Stimulated activated CD4-positive, alpha-beta T cell treated with anti-CD3 and anti-CD28 coated beads, Interleukin-12 subunit alpha, Interleukin-12 subunit beta, amount 100 ng/mL, for 4 hours (primary cell): ENCODE data around the gene NOL7.

ENCODE experiments used
- DNase-seq: peaks from one replicate; pipeline ENCODE4 v3.0.0-alpha.2; 2020

The NOL7 gene

DNA sequence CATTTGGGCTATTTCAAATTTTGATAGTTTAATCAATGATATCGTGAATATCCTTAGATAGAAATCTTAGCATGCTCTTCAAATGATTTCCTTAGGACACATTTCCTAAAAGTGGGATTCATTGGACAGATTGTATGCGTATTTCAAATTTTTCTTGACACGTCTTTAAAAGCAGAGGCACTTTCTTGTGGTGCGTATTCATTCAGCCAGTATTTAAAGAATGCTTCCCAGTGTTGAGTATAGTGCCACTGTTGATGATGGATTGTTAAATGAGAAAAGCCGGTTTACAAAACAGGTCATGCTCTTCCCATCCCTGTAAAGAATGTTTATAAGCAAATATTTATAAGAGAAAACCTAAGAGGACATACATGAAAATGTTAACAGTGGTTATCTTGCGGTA is 15.1 kb upstream of the NOL7 start:
- DNase-seq, result no peak

DNA sequence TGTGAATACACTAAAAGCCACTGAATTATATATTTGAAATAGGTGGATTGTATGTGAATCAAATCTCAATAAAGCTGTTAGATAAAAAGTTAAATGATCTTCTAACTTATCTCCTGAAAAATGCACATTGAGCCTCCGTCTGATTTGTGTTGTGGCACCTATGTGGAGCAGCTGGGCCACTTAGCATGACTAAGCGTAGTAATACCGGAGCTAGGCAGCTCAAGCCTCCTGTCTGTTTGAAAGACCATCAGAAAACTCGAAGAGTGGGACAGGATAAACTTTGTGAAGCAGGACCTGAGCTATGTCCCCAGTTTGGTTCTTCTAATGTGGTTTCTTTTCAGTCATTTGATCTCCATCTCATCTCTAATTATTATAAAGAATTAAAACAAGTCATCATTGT is 11.0 kb upstream of the NOL7 start:
- DNase-seq, result no peak

DNA sequence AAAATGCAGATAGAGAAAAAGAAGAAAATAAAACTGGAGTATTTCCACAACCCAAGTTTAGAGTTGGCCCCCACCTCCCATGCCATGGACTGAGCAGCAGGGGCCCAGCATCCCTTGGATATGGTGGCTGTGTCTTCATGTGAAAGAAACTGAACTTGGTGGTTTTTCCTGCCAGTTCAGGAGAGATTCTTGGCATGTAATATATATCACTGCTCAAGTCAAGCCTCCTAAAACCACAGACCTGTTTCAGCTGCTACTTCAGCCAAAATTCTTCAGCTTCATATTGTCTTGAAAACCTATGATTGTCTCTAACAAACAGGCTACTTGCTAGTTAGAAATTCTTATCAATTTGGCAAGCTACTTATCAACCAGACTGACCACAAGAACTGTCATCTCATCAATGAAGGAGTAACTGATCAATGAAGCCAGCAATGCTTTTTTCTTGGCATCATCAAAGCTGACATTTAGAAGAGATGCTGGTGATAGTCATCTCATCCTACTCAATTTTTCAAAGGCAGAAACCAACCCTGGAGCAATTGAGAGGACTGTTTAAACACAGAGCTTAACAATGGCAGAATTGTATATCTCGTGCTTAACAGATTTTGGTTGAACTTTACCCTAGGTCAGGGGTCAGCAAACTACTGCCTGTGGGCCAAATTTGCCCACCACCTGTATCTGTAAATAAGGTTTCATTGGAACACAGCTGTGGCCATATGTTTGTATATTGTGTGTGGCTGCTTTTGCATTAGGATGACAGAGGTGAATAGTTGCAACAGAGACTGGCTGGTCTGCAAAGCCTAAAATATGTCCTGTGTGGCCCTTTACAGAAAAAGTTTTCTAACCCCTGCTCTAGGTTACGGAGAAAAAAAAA is 10.4 kb upstream of the NOL7 start:
- DNase-seq, result no peak

DNA sequence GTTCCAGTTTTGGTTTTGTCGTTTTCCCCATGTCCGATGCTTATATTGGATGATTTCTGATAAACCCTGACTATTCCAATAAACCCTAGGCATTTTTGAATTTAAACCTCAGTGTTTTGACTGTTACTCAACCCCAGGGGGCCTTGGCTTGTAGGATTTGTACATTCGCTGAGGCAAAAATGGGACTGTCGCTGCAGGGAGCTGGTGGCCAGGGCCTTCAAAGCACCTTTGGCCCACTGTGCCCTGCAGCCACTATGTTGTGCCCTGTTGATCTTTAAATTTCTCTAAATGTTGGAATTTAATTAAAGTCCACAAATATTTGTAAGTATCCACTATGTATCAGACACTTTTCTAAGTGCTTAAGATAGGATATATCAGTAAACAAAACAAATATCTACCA is 9.5 kb upstream of the NOL7 start:
- no peak for DNase-seq

DNA sequence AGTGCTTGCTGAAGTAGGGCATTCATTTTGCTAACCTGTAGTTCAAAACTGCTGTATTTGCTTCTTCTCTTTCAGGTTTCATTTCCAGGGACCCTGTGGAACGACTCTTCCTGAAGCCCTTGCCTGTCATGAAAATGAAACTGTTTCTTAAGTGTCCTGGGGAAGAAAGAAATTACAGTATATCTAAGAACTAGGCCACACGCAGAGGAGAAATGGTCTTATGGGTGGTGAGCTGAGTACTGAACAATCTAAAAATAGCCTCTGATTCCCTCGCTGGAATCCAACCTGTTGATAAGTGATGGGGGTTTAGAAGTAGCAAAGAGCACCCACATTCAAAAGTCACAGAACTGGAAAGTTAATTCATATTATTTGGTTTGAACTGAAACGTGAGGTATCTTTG is 3.4 kb upstream of the NOL7 start:
- DNase-seq, result no peak

- no peak for DNase-seq
These were observed 2.0 kb upstream of the NOL7 start for GRCh38 chr6:13613029-13613594.

- no peak for DNase-seq
These were observed 809 bp upstream of the NOL7 start for GRCh38 chr6:13614126-13614925.

DNA sequence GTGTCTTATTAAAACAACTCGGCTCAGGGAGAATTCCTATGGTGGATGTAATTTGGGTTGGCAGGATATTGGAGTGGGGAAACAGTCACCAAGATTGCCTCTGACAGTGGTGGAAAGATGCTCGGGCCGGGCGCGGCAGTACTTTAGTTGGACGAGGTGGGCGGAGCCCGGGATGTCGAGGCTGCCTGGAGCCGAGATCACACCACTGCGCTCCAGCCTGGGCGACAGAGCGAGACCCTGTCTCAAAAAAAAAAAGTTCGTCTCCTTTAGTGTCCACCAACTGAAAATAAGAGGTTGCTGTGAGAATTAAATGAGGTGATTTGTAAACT is 621 bp downstream of the NOL7 start:
- DNase-seq, result peak; percentile 40

- no peak for DNase-seq
These were observed 1.9 kb downstream of the NOL7 start for GRCh38 chr6:13617066-13617465.

DNA sequence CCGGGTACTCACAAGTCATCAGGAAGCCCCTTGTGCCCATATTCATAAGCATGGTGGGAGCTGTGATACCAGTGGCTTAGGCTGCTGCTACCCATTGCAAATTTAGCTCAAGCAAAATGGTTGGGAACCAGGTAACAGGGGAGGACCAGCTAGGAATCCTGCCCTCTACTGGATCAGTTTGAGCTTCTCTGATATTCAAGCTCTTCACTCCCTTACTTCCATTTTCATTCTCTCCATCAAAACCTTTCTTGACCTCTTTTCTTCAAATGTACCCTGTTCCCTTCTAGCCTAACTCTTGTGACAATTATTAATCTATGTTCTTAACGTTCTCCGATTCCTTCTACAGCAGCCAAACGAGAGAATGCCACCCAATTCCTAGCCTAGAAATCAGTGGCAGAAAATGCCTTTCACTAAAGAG is 9.7 kb downstream of the NOL7 start:
- DNase-seq, result no peak

- DNase-seq, result no peak
These were observed 14.5 kb downstream of the NOL7 start for GRCh38 chr6:13629459-13630116.

- no peak for DNase-seq
These were observed 15.4 kb downstream of the NOL7 start for GRCh38 chr6:13630499-13630898.

- DNase-seq, result no peak
These were observed 18.2 kb downstream of the NOL7 start for GRCh38 chr6:13633343-13633742.

DNA sequence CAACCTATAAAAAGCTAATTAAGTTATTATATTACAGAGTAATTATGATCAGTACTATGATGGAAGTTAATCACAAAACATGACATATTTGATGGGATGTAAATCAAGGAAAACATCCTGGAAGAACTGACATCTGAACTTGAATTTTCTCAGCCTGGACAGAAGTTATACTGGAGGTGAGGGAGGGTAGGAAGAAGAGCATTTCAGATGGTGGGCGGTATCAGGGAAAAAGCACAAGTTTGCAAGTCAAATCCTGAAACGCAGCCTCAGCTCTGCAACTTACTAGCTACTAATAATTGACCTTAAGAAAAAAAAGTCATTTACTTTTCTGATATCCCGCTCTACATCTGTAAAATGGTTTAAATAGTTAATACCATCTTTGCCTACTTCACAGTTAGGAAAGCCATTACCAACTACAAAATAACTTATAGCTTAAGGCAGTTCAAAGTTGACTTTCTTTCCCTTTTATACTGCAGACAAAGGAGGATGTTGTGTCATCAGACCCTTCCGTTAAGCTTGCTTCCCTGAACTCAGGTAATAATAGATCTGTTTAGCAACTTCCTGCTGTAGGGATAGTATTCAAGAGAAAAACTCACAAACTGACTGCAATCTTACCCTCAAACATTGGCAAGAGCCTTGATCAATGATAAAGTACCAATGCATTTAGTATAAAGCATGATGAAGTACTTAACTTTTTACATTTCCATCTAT is 21.0 kb downstream of the NOL7 start:
- no peak for DNase-seq

DNA sequence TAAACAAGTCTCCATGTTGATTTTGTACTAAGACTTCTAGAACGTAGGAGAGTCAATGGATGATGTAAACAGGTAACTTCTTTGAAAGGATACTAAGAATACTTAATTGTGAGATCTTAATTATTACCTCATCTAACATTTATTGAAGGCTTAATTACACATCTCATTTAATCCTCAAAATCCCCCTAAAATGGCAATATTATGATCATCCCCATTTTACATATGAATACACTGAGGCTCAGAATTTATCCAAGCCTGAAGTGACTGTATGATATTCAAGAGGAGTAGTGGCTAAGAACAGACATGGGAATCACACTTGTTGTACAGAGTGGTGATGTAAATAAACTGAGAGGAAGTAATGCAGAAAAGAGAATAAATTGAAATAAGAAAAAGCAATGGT is 22.9 kb downstream of the NOL7 start:
- DNase-seq, result no peak

DNA sequence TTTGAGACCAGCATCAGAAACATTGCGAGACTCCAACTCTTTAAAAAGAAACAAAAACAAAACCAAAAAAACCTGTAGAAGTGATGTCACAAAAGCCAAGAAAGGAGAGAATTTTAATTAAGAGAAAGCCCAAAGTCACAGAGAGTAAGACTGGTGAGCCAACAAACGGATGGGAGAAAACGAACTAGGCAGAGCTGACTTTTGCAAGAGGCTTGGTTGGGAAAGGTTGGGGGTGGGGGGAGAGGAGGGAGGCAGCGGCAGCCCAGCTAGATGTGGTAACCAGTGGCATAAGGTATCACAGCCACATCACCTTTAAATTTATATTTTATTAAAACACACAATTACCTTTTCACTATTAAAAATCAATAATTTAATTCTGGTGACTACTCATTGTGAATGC is 23.5 kb downstream of the NOL7 start:
- DNase-seq, result no peak

- DNase-seq, result no peak
These were observed 26.2 kb downstream of the NOL7 start for GRCh38 chr6:13641315-13641714.

DNA sequence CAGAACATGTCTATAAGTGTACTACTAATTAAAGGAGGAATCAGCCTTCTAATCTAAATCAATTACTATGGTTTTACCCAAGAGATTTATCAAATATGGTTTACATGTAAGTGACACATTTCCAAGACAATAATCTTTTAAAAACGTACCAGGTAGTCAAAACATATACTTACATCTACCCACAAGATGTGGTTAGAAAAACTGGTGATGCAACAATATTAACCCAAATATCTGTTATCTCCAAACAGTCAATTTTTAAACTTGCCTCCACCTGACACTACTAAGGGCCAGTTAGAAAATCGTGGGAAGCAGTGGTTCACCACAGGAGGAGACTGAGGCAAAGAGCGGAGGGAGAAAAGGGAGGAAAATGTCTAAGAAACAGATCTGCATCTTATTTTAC is 28.0 kb downstream of the NOL7 start:
- DNase-seq, result no peak

DNA sequence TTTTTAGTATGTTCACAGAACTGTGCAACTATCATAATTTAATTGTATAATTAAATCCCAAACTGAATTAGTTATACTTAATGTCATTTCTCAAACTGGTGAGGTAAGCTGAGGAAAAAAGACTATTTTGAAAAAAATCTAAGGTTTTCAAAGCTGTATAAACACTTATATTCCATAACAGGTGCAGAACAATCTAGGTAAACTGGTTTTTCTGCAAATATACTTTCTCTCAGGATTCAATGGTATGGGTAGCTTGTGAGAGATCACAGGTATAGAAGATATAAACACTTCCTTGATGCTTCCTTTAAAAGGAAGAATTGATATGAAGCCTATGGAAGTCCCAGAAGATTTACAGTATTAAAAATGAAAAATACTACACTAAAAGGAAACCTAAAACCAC is 33.7 kb downstream of the NOL7 start:
- no peak for DNase-seq

GRCh38 chr6:13649393-13649792 is 34.3 kb downstream of the NOL7 start:
- DNase-seq, result no peak

DNA sequence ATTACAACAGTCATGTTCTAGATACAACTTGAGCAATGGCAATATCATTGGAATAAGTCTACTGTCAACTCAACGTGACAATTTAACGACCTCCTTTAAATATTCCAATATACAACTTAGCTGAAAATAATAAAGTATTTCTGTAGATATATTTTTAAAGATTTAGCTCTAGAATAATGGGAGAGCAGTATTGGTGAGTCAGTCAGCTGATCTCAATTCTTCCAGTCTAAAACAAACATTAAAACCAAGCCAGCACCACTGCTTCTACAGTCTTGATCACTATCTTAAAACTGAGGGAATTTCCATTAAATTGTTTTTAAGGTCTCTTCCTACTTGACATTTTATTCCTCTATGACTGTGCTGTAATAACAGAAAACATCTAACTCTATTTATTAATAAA is 38.2 kb downstream of the NOL7 start:
- DNase-seq, result no peak

DNA sequence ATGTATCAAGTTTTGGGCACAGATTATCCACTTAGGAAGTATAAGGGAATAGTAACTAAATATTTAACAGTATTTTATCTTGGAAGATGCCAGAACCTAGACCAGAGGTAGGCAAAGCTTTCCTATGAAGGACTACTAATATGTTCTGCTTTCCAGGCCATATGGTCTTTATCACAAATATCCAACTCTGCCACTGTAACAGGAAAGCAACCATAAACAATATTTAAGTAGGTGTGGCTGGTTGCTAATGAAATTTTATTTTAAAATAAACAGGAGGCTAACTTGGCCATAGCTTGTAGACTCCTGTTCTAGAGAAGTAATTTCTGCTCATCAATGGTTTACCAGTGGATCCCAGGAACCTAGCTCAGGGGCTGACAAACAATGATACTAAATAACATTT is 39.4 kb downstream of the NOL7 start:
- DNase-seq, result no peak

GRCh38 chr6:13655700-13656099 is 40.6 kb downstream of the NOL7 start:
- no peak for DNase-seq
